ENCODE measurements around the gene GATA6.

- TF ChIP-seq CTCF (conservative IDR thresholded peaks at IDR 0.05 in 1 of 2, IDR thresholded peaks at IDR 0.05 in 1 of 2; ENCODE audit: low read depth in 1 of 2, low read length in 2 of 2) = no peak
- no peak for TF ChIP-seq EZH2 (IDR thresholded peaks at IDR 0.05; ENCODE audit: low read length, missing control alignments)
Observed at GRCh38 chr18:22200611-22201225, 31.3 kb downstream of the GATA6 start.
